ENCODE data around the gene LIF. TPM values are rescaled to one million over a fixed set of nuclear protein-coding genes. Genes with fewer than 3 reads are reported as not detected.

The LIF gene
- total and polyA plus RNA-seq, 4 donors: 0.08 to 0.10 (median 0.09) TPM; not detected in 1

DNA sequence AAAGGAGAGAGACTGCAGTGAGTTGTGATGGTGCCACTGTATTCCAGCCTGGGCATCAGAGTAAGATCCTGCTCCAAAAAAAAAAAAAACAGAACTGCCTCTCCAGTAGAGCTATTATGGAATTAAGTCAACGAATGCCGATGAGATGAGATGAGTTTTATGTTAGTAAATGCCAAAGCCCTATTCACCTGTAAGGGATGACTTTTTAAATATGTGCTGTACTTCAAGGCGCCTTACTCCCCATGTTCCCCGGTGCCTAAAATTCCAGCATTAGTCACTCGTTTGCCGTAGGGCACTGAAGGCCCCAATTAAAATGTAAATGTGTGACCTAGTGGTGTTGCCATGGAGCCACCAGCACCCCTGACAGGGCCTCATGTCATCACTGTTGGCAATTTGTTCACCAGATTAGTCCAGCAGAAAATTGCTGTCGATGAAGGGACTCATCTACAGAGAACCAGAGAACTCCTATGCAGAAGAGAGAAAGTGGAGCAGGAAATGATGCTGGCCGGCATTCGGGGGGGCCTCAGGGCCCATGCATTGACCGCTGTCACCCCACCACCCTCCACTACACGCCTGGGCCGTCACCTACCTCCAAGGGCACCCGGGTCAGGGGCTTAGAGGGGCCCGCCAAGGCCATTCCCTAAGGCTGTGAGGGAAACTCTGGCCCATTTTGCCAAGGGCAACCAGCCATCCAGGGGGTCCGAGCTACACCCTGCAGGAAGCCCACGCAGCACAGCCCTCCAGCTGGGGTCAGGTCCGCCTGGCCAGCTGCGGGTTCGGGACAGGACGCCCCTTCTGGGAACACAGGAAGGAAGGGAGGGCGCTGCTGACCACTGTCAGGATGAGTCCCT is 17.8 kb downstream of the LIF start:
- H3K36me3 ChIP-seq (ENCODE audit: control insufficient read depth in 4 of 4, insufficient read depth in 3 of 4, low read depth in 1 of 4, low read length in 3 of 4): no peaks in the 10 kb centered on the region
- DNase-seq (ENCODE audit: low spot score): no peak
- 63% methylated on average over 21 of the region's 21 CpGs for WGBS
- H3K27ac ChIP-seq (ENCODE audit: low read depth in 1 of 2, low read length in 2 of 2): no peak overlapping the region
- no peak overlapping the region for H3K9ac ChIP-seq (ENCODE audit: low read depth in 1 of 2, low read length in 2 of 2)
- no peaks in the 10 kb centered on the region for H3K4me1 ChIP-seq (ENCODE audit: control insufficient read depth in 4 of 4, insufficient read depth in 4 of 4, low read length in 3 of 4)
- H3K4me3 ChIP-seq (ENCODE audit: low read depth in 1 of 3, low read length in 3 of 3): no peak overlapping the region
- no peak for TF ChIP-seq HNF4A (conservative IDR thresholded peaks at IDR 0.05)
- peak; percentile 37 for TF ChIP-seq NR2F2 (IDR thresholded peaks at IDR 0.05)
- no peaks in the 10 kb centered on the region for H3K9me3 ChIP-seq (ENCODE audit: control insufficient read depth in 4 of 4, low read length in 3 of 4)
- peaks cover 0 to 3% (median 0%) of the 10 kb centered on the region in 4 donors for H3K27me3 ChIP-seq (ENCODE audit: control insufficient read depth in 4 of 4, insufficient read depth in 4 of 4, low read length in 3 of 4)

DNA sequence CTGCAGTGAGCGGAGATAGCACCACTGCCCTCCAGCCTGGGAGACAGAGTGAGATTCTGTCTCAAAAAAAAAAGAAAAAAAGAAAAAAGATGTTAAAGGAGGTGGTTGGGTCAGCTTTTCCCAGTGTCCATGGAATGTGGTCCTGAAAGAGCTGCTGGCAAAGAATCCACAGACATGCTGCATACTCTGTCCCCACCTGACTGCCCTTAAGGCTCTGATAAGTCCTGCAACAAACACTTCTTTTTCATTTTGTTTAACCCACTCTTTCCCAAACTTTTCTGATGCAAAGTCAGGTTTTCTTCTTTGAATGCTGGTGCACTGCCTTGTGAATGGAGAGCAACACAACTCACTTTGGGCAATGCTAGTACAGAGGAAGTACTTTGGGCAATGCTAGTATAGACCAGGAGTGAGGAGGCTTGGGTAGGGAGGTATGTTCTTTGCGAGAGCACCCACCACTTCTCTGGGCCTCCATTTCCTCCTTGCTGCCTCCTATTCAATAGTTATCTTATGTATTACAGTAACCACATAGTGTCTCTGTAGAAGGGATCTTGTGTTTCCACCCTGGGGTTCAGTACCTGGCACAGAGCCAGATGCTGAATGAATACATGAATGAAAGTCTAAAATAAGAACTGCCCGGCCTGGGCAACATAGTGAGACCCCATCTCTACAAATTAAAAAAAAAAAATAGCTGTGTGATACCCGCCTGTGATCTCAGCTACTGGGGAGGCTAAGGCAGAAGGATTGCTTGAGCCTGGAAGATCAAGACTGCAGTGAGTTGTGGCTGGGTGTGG is 18.9 kb downstream of the LIF start:
- WGBS: 87% methylated on average over 4 of the region's 4 CpGs
- Histone ChIP-seq H3K9me3 (ENCODE audit: control insufficient read depth in 4 of 4, low read length in 3 of 4) (no peaks in the 10 kb centered on the region), H3K9ac (ENCODE audit: low read depth in 1 of 2, low read length in 2 of 2) (no peak overlapping the region), H3K36me3 (ENCODE audit: control insufficient read depth in 4 of 4, insufficient read depth in 3 of 4, low read depth in 1 of 4, low read length in 3 of 4) (no peaks in the 10 kb centered on the region), H3K27ac (ENCODE audit: low read depth in 1 of 2, low read length in 2 of 2) (no peak overlapping the region), H3K4me3 (ENCODE audit: low read depth in 1 of 3, low read length in 3 of 3) (no peak overlapping the region), H3K4me1 (ENCODE audit: control insufficient read depth in 4 of 4, insufficient read depth in 4 of 4, low read length in 3 of 4) (no peaks in the 10 kb centered on the region), H3K27me3 (ENCODE audit: control insufficient read depth in 4 of 4, insufficient read depth in 4 of 4, low read length in 3 of 4) (peaks cover 0 to 3% (median 0%) of the 10 kb centered on the region in 4 donors)
- TF ChIP-seq YY1 (IDR thresholded peaks at IDR 0.05) (no peak), JUND (IDR thresholded peaks at IDR 0.05) (no peak), TAF1 (conservative IDR thresholded peaks at IDR 0.05) (no peak), GABPA (IDR thresholded peaks at IDR 0.05 in 1 of 2, conservative IDR thresholded peaks at IDR 0.05 in 1 of 2) (no peak), EGR1 (IDR thresholded peaks at IDR 0.05; ENCODE audit: low read depth in 2 of 2) (no peak), FOXA2 (IDR thresholded peaks at IDR 0.05) (no peak), RAD21 (IDR thresholded peaks at IDR 0.05) (no peak), HNF4A (conservative IDR thresholded peaks at IDR 0.05) (no peak)
- TF ChIP-seq, protein P1, sequence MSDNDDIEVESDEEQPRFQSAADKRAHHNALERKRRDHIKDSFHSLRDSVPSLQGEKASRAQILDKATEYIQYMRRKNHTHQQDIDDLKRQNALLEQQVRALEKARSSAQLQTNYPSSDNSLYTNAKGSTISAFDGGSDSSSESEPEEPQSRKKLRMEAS (IDR thresholded peaks at IDR 0.05): no peak
- TF ChIP-seq, protein P2, sequence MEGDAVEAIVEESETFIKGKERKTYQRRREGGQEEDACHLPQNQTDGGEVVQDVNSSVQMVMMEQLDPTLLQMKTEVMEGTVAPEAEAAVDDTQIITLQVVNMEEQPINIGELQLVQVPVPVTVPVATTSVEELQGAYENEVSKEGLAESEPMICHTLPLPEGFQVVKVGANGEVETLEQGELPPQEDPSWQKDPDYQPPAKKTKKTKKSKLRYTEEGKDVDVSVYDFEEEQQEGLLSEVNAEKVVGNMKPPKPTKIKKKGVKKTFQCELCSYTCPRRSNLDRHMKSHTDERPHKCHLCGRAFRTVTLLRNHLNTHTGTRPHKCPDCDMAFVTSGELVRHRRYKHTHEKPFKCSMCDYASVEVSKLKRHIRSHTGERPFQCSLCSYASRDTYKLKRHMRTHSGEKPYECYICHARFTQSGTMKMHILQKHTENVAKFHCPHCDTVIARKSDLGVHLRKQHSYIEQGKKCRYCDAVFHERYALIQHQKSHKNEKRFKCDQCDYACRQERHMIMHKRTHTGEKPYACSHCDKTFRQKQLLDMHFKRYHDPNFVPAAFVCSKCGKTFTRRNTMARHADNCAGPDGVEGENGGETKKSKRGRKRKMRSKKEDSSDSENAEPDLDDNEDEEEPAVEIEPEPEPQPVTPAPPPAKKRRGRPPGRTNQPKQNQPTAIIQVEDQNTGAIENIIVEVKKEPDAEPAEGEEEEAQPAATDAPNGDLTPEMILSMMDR (IDR thresholded peaks at IDR 0.05; ENCODE audit: low read depth, low read length, missing input control): no peak
- TF ChIP-seq, protein P3, sequence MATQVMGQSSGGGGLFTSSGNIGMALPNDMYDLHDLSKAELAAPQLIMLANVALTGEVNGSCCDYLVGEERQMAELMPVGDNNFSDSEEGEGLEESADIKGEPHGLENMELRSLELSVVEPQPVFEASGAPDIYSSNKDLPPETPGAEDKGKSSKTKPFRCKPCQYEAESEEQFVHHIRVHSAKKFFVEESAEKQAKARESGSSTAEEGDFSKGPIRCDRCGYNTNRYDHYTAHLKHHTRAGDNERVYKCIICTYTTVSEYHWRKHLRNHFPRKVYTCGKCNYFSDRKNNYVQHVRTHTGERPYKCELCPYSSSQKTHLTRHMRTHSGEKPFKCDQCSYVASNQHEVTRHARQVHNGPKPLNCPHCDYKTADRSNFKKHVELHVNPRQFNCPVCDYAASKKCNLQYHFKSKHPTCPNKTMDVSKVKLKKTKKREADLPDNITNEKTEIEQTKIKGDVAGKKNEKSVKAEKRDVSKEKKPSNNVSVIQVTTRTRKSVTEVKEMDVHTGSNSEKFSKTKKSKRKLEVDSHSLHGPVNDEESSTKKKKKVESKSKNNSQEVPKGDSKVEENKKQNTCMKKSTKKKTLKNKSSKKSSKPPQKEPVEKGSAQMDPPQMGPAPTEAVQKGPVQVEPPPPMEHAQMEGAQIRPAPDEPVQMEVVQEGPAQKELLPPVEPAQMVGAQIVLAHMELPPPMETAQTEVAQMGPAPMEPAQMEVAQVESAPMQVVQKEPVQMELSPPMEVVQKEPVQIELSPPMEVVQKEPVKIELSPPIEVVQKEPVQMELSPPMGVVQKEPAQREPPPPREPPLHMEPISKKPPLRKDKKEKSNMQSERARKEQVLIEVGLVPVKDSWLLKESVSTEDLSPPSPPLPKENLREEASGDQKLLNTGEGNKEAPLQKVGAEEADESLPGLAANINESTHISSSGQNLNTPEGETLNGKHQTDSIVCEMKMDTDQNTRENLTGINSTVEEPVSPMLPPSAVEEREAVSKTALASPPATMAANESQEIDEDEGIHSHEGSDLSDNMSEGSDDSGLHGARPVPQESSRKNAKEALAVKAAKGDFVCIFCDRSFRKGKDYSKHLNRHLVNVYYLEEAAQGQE (IDR thresholded peaks at IDR 0.05): no peak
- TF ChIP-seq, protein P4, sequence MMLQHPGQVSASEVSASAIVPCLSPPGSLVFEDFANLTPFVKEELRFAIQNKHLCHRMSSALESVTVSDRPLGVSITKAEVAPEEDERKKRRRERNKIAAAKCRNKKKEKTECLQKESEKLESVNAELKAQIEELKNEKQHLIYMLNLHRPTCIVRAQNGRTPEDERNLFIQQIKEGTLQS (IDR thresholded peaks at IDR 0.05): no peak
- no peak for DNase-seq (ENCODE audit: low spot score)

Data from liver (tissue), 9 donors.